Measurements from ENCODE around the gene OSBPL2. TPM values are rescaled to one million over a fixed set of nuclear protein-coding genes. Genes with fewer than 3 reads are reported as not detected.

OSBPL2 gene
- total RNA-seq, 1 experiment from 2014 or later = 41.4 TPM

- in situ Hi-C loops (cut with HindIII; ENCODE audit: low pct_unique_long_range_greater_than_20kb, low sequenced_read_pairs) (no loop called here), intact Hi-C loops (cut with micrococcal nuclease; ENCODE audit: unreplicated experiment) (no loop called here)
- DNase-seq (ENCODE audit: low read depth, low spot score) = no peak
- no peak overlapping the region for H3K27ac ChIP-seq (ENCODE audit: low read length)
- no peak for TF ChIP-seq CTCF (IDR thresholded peaks at IDR 0.05)
- no peak for TF ChIP-seq POLR2AphosphoS5 (IDR thresholded peaks at IDR 0.05; ENCODE audit: low read depth, low read length)
- TF ChIP-seq TCF7L2 (IDR thresholded peaks at IDR 0.05; ENCODE audit: low read depth, low read length) = no peak
- TF ChIP-seq SIN3A (IDR thresholded peaks at IDR 0.05; ENCODE audit: borderline replicate concordance, insufficient read depth, low read depth, low read length) = no peak
- TF ChIP-seq, protein P1, sequence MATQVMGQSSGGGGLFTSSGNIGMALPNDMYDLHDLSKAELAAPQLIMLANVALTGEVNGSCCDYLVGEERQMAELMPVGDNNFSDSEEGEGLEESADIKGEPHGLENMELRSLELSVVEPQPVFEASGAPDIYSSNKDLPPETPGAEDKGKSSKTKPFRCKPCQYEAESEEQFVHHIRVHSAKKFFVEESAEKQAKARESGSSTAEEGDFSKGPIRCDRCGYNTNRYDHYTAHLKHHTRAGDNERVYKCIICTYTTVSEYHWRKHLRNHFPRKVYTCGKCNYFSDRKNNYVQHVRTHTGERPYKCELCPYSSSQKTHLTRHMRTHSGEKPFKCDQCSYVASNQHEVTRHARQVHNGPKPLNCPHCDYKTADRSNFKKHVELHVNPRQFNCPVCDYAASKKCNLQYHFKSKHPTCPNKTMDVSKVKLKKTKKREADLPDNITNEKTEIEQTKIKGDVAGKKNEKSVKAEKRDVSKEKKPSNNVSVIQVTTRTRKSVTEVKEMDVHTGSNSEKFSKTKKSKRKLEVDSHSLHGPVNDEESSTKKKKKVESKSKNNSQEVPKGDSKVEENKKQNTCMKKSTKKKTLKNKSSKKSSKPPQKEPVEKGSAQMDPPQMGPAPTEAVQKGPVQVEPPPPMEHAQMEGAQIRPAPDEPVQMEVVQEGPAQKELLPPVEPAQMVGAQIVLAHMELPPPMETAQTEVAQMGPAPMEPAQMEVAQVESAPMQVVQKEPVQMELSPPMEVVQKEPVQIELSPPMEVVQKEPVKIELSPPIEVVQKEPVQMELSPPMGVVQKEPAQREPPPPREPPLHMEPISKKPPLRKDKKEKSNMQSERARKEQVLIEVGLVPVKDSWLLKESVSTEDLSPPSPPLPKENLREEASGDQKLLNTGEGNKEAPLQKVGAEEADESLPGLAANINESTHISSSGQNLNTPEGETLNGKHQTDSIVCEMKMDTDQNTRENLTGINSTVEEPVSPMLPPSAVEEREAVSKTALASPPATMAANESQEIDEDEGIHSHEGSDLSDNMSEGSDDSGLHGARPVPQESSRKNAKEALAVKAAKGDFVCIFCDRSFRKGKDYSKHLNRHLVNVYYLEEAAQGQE (IDR thresholded peaks at IDR 0.05; ENCODE audit: insufficient read depth in 1 of 2, low read depth in 2 of 2, low read length in 1 of 2) = no peak
- no peaks in the 10 kb centered on the region for H3K9me3 ChIP-seq (ENCODE audit: control insufficient read depth, insufficient read depth, low read depth, low read length)
- BruUV-seq (replicated peaks) = no TSS peak
- no peak for ATAC-seq
- H3K27me3 ChIP-seq (ENCODE audit: control insufficient read depth, insufficient read depth, low read length) = no peaks in the 10 kb centered on the region
- no peak overlapping the region for H3K4me3 ChIP-seq (ENCODE audit: low read depth in 2 of 2, low read length in 2 of 2)
- POLR2A ChIA-PET = no interaction called here
- H3K36me3 ChIP-seq (ENCODE audit: control insufficient read depth, insufficient read depth, low read length) = peaks cover 6% of the 10 kb centered on the region
- H3K4me1 ChIP-seq (ENCODE audit: control insufficient read depth, insufficient read depth, low read length) = no peaks in the 10 kb centered on the region
- CTCF ChIA-PET = no interaction called here
These were observed 34.8 kb upstream of the OSBPL2 start for GRCh38 chr20:62203378-62204030.

DNA sequence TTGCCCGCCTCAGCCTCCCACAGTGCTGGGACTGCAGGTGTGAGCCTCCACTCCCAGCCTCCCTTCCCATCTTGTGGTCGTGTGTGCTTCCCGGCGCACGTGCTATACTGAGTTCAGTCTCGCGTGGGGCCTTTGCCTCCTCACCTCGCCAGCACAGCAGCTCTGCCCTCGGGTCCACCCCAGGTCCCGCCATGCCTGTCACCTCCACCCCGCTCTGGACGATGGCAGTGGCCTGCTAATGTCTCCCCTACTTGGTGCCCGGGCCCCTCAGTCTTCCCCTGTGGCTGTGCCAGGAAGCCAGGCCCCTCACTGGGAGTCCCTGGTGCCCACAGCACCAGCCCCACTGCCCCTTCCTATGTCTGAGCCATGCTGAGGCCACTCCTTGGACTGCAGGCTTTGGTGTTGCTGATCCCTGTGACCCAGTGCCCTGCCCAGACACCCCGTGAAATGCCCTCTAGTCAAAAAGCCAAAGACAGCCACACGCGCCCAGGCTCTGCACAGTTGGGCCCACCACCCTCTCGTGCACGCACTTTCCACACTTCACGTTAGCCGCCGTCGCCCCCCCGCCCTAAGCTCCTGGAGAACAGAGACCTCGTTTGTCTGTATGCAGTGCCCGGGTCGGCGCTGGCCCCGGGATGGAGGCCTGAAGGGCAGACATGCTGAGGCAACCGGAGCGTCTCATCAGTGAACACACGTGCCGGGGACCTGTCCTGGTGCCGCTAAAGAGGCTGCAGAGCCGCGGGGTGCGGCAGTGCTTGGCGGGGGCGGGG is 32.5 kb upstream of the OSBPL2 start:
- POLR2A ChIA-PET = no interaction called here

More for the DNA sequence above, 32.5 kb upstream of the OSBPL2 start:
- H3K9me3 ChIP-seq (ENCODE audit: control insufficient read depth, insufficient read depth, low read depth, low read length) = no peaks in the 10 kb centered on the region
- H3K4me1 ChIP-seq (ENCODE audit: control insufficient read depth, insufficient read depth, low read length) = no peaks in the 10 kb centered on the region
- H3K36me3 ChIP-seq (ENCODE audit: control insufficient read depth, insufficient read depth, low read length) = no peaks in the 10 kb centered on the region
- DNase-seq (ENCODE audit: low read depth, low spot score) (no peak), ATAC-seq (no peak)
- in situ Hi-C loops (cut with HindIII; ENCODE audit: low pct_unique_long_range_greater_than_20kb, low sequenced_read_pairs) = no loop called here
- BruUV-seq (replicated peaks) = no TSS peak
- no peak overlapping the region for H3K4me3 ChIP-seq (ENCODE audit: low read depth in 2 of 2, low read length in 2 of 2)
- CTCF ChIA-PET = no interaction called here
- H3K27me3 ChIP-seq (ENCODE audit: control insufficient read depth, insufficient read depth, low read length) = no peaks in the 10 kb centered on the region
- TF ChIP-seq, protein P1 (IDR thresholded peaks at IDR 0.05; ENCODE audit: insufficient read depth in 1 of 2, low read depth in 2 of 2, low read length in 1 of 2) = no peak
- TF ChIP-seq POLR2AphosphoS5 (IDR thresholded peaks at IDR 0.05; ENCODE audit: low read depth, low read length) (no peak), CTCF (IDR thresholded peaks at IDR 0.05) (no peak), TCF7L2 (IDR thresholded peaks at IDR 0.05; ENCODE audit: low read depth, low read length) (no peak), SIN3A (IDR thresholded peaks at IDR 0.05; ENCODE audit: borderline replicate concordance, insufficient read depth, low read depth, low read length) (no peak)
- intact Hi-C loops (cut with micrococcal nuclease; ENCODE audit: unreplicated experiment) = no loop called here
- no peak overlapping the region for H3K27ac ChIP-seq (ENCODE audit: low read length)
